Fibroblast of the conjunctiva (primary cell): Measurements from ENCODE around the gene DUS2.

Experiments
- DNase-seq: peaks from one replicate; pipeline ENCODE4 v3.0.0-alpha.2; 2010; ENCODE audit warnings: low read depth

The DUS2 gene

DNA sequence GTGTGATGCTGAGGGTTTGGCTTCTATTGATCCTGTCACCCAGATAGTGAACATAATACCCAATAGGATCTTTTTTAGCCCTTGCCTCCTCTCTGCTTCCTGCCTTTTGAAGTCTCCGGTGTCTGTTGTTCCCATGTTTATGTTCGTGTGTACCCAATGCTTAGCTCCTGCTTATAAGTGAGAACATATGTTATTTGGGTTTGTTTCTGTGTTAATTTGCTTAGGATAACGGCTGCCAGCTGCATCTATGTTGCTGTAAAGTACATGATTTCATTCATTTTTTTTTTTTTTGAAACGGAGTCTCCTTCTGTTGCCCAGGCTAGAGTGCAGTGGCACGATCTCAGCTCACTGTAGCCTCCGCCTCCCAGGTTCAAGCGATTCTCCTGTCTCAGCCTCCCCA, 23.0 kb downstream of the DUS2 start:
- peak; percentile 27 for DNase-seq

DNA sequence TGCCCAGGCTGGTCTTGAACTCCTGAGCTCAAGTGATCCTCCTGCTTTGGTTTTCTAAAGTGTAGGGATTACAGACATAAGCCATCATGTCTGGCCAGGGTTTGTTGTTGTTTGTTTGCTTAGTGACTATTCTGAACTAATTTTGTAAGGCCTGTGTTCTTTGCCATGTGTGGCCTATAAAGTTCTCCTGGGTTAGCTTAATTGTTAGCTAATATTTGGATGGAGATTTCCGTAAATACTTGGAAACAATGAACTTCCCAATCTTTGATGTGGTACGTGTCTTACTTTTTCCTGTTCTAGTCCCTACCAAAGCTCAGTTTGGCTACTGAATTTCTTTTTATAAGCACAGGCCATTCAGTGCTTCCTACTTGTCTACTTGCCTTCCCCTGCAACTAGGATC, 24.9 kb downstream of the DUS2 start:
- no peak for DNase-seq

DNA sequence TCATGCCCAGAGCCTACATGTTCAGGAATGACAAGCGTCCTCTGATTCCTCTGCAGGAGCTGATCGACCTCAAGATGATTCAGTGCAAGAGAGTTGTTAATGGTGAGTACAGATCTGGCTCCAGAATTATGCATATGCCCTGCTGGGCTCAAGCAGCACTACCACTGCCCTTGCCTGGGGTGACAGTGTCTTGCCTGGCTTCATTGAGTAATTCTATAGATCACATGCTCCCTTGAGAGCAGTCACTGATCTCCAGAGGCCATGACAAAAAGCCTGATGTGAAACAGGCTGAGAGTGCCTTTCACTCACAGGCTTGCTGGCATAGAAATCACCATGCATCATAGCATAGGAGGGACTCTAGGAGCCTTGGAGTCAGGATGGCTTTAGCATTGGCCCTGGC, 26.4 kb downstream of the DUS2 start:
- no peak for DNase-seq

DNA sequence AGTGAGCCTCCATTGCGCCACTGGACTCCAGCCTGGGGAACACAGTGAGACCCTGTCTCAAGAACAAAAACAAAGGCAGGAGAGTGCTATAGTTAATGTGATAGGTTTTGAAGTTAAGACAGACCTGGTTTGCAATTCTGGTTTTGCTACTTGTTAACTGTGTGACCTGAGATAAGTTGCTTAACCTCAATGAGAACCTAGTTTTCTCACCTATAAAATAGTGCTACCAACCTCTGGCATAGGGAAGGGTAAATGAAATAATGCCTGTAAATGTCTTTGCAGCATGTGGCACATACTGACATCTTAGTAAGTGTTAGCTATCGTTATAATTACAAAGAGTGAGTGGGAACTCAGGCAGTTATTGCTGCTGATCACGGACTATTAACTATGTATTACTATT, 32.3 kb downstream of the DUS2 start:
- DNase-seq, result no peak

- no peak for DNase-seq
Measured at GRCh38 chr16:68059804-68060203, 36.7 kb downstream of the DUS2 start.

- no peak for DNase-seq
Measured at GRCh38 chr16:68061396-68061795, 38.3 kb downstream of the DUS2 start.

DNA sequence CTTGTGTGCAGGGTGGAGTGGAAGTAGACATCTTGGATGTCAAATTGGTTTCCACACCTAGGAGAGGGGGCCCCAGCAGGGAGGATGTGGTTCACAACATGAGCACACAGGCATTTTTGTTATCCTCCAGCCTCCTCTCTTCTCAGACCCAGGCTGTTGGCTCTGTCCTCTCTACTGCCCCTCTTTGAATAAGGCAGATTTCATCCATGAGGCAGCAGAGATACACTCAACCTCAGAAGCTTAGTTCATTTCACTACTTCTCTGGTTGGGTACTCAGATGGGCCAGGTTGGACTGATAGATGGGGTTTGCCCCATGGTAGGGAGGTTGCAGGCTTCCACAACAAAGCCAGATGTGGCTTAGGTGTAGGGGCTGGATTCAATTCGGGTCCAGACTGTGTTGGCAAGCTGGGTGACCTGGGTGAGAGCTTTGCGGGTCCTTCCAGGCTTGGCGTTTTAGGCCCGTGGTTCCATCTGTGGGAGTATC, 39.9 kb downstream of the DUS2 start:
- no peak for DNase-seq

DNA sequence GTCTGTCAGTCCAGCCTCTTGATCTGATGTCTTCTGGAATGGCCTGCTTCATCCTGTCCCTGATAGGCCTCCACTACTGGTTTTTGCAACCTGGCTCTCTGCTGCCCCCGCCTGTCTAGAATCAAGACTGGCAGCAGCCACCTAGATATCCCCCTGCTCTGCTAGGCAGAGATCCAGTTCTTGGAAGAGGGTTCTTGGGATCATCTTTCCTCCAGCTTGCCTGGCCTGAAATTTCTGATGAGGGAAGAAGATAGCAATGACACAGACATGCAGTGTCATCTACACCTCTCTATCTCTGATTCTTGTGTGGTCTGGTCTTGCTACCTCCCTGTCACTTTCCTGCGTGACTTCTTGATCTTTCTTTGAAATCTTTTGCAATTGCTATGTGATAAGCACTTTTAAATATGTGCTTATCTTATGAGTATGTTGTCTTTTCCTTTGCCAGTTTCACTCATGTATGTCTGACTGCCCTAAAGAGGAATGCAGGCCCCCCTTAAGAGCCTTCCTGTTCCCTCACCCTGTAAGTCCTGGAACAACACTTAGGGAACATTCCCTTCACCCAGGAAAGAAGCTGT, 41.8 kb downstream of the DUS2 start:
- peak; percentile 61 for DNase-seq

GRCh38 chr16:68065716-68066305, 42.7 kb downstream of the DUS2 start:
- peak; percentile 62 for DNase-seq

DNA sequence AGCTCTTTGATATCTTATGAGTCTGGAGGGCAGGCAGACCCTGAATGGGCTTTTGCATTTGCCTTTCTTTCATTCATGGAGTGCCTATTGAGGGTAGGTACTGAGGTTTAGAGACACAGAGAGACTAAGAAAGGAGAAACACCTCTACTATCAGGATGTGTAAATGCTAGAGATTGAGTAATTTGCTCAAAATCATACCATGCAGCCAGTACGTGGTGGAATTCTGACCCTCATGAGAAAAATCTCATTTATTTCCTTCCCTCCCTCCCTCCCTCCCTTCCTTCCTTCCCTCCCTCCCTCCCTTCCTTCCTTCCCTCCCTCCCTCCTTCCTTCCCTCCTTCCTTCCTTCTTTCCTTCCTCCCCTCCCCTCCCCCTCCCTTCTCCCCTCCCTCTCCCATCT, 43.7 kb downstream of the DUS2 start:
- DNase-seq, result no peak

GRCh38 chr16:68068926-68069325, 45.8 kb downstream of the DUS2 start:
- DNase-seq, result no peak

GRCh38 chr16:68069511-68070248, 46.6 kb downstream of the DUS2 start:
- no peak for DNase-seq

DNA sequence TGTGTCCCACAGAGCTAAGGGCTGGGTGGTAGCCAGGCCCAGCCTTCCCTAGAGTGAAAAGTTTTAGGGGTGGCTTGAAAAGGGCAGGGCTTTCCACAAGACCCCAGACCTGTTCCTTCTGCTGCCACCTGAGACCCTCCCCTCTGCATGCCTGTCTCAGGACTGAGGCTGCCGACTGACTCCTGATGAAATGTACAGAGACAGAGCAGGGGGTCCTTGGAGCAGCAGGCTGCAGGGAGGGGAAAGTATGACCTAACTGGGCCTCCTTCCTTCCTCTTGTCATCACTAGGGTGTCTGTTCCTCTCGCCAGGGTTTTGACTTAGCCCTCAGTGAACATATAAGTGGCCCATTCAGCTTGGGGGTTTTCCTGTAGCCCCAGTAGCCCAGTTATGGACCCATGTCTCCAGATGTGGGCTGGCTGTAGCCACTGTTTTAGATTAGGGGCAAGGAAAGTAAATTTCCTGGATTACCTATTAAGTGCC, 47.2 kb downstream of the DUS2 start:
- DNase-seq, result no peak

DNA sequence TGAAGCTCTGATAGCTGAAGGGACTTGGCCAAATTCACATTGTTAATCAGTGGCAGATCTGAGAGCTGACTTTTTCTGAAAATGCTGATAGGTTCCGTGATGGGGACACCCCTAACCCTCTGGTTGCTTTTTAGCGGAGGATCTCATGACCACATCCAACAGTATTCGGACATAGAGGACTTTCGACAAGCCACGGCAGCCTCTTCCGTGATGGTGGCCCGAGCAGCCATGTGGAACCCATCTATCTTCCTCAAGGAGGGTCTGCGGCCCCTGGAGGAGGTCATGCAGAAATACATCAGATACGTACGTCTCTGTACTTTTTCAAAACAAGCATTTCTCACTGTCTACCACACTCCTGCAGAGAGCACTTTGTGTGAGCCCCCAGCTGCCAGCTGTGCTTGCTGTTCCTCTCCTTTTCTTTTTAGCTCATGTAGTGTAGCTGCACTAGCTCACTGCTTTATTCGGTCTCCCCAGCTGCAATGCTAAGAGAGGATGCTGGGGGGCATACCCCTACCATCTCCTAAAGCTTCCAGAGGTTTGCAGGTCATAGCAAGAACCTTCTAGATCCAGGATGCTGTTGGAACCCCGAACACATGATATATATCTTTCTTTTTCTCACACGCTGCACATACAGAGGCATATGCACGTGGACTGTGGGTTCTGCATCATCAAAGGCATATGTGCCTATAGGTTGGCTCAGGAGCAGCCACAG, 47.9 kb downstream of the DUS2 start:
- no peak for DNase-seq

DNA sequence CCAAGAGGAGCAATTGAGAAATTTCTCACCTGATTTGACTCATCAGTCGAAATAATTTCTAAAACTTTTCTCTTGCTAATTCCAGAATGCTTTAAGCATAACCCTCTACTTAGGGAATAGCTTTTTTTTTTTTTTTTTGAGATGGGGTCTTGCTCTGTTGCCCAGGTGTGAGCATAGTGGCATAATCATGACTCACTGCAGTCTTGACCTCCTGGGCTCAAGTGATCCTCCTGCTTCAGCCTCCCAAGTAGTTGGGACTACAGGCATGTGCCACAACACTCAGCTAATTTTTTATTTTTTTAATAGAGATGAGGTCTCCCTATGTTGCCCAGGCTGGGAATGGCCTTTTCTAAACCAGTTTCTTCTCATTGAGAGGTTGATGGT, 48.4 kb downstream of the DUS2 start:
- no peak for DNase-seq

GRCh38 chr16:68072038-68072695, 49.1 kb downstream of the DUS2 start:
- DNase-seq, result no peak

GRCh38 chr16:68073902-68074760, 51.0 kb downstream of the DUS2 start:
- no peak for DNase-seq

DNA sequence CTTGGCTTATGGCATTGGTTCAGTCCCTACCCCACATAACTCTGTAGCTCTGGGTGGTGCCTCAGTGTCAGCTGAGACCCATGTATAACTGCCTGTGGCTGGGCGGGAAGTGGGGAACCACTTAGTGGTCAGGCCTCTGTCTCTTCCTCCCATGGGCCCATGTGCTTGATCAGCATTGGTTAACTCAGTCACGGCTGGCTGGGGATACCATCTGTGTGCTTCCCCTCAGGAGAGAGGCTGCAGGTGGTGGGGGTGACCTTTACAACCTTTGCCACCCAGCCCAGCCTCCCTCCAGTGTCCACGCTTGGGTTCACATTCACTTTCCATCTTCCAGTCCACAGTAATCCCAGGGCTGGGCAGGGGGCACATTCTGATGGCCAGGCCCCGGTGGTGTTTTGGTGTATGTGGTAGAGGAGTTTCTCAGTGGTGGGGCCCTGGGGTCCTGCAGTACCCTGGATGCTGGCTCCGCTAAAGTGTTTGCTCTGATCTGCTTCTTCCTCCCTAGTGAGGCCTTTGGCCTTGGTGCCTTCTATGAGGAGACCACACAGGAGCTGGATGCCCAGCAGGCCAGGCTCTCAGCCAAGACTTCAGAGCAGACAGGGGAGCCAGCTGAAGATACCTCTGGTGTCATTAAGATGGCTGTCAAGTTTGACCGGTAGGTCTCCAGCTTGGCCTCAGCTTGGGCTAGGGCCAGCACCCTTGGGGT, 51.9 kb downstream of the DUS2 start:
- DNase-seq, result no peak

DNA sequence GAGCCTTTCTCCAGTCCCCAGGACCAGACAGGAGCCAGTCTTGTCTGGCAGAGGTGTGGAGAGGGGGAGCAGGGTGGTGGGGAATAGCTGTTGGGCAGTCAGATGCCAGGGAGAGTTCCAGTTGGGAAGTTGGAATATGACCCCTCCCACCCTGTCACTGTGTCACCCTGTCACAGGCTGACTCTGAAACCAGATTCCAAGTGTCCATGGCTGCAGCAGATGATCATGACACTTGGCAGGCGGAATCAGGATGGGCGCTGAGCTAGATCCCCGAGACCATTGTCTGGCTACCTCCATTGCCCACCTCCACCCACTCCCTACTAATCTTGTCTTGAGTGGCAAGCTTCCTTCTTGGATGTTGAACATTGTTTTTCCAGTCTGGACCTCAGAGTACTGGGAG, 52.9 kb downstream of the DUS2 start:
- no peak for DNase-seq

DNA sequence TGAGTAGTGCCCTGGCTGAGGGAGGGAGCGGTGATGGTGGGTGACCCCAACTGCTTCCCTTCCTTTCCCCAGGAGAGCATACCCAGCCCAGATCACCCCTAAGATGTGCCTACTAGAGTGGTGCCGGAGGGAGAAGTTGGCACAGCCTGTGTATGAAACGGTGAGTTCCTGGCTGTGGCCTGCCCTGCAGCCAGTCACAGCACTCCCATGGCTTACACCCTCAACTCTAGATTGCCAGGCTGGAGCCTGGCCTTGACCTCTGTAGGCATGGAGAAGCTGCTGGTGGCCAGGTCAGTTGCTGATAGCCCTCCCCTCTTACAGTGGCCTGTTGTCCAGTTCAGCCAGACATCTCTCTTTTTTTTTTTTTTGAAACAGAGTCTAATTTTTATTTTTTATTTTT, 53.5 kb downstream of the DUS2 start:
- no peak for DNase-seq
